Sigmoid colon (tissue), 4 donors: ENCODE data around the gene SLC27A1.

Experiments used
- CTCF ChIP-seq, 4 experiments: fragments of 450-650 bp in 3 of 4; fragments of 200-600 bp in 1 of 4; IDR thresholded peaks; one replicate each; pipeline ENCODE4 v1.5.1; 2016 to 2019; ENCODE audit warnings: antibody characterized with exemption in 4 of 4, mild to moderate bottlenecking in 3 of 4, moderate library complexity in 2 of 4
- EP300 ChIP-seq, 4 donors: sonication (generic); formaldehyde crosslinking; IDR thresholded peaks; one replicate each; pipeline ENCODE4 v1.6.1; 2017; ENCODE audit warnings: antibody characterized with exemption in 4 of 4

DNA sequence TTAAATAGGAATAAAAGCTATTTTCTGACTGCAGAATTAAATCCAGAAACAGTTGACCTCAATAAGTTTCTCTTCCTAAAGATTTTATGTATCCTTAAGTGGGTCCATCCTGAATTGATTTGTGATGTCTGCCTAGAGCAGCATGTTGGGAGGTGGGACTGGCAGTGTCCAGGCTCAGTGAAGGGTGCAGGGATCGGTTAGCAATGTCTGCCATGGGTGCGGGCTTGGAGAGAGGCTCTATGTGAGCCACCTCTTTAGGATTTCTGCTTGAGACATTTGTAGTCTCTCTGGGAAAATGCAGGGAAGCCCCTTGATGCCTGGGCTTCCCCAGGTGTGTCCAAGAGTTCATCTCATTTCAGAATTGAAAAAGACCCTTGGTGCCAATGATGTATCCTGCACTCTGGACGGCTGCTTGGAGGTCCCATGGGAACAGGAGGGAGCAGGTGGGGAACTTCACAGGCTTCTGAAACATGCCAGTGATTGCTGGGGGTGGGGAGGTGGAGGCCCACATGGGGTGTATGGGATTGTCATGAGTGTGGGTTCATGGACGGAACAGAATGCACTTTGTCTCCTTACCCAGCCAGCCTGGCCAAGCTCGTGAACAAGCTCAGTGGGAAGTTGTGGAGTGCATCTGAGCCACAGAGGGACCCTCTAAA lies 78.9 kb downstream of the SLC27A1 start:
- TF ChIP-seq EP300 (IDR thresholded peaks at IDR 0.05) (no peak), CTCF (IDR thresholded peaks at IDR 0.05) (no peak)
